Measurements from ENCODE around the gene MPP3.
"Not testable (repeated sequence)": the region's sequence is repeated elsewhere in the genome, so short reads cannot be mapped to it uniquely, and the experiment has no call there.

- TF ChIP-seq CEBPB (IDR thresholded peaks at IDR 0.05; ENCODE audit: borderline replicate concordance in 1 of 2, low read depth in 2 of 2, low read length in 2 of 2); CTCF (IDR thresholded peaks at IDR 0.05 in 2 of 3, conservative IDR thresholded peaks at IDR 0.05 in 1 of 3; ENCODE audit: control insufficient read depth in 2 of 3, extremely low read depth in 1 of 3, insufficient read depth in 1 of 3, low read depth in 3 of 3, low read length in 3 of 3); POU2F2 (IDR thresholded peaks at IDR 0.05; ENCODE audit: borderline replicate concordance, low read depth, low read length); POLR2A (IDR thresholded peaks at IDR 0.05; ENCODE audit: low read depth, low read length); POLR2AphosphoS5 (IDR thresholded peaks at IDR 0.05; ENCODE audit: low read length); SRF (IDR thresholded peaks at IDR 0.05; ENCODE audit: low read depth in 2 of 2, low read length in 2 of 2); EP300 (IDR thresholded peaks at IDR 0.05; ENCODE audit: borderline replicate concordance in 1 of 2, control insufficient read depth in 1 of 2, low read depth in 2 of 2, low read length in 2 of 2); MEF2A (IDR thresholded peaks at IDR 0.05; ENCODE audit: insufficient read depth, low read depth, low read length); ZNF384 (IDR thresholded peaks at IDR 0.05; ENCODE audit: borderline replicate concordance, low read depth, low read length); EGR1 (IDR thresholded peaks at IDR 0.05; ENCODE audit: borderline replicate concordance in 1 of 2, low read depth in 2 of 2, low read length in 2 of 2); RCOR1 (conservative IDR thresholded peaks at IDR 0.05; ENCODE audit: low read depth, low read length); CHD4 (IDR thresholded peaks at IDR 0.05): not testable (repeated sequence)
These were observed 34.9 kb downstream of the MPP3 start for GRCh38 chr17:43798024-43798423.

Measured in GM12878 (cell line).